Measurements from ENCODE around the gene C7orf57. TPM values are rescaled to one million over a fixed set of nuclear protein-coding genes. Genes with fewer than 3 reads are reported as not detected.

Gene C7orf57
- total RNA-seq, 1 donor from 2014 or later: not detected

DNA sequence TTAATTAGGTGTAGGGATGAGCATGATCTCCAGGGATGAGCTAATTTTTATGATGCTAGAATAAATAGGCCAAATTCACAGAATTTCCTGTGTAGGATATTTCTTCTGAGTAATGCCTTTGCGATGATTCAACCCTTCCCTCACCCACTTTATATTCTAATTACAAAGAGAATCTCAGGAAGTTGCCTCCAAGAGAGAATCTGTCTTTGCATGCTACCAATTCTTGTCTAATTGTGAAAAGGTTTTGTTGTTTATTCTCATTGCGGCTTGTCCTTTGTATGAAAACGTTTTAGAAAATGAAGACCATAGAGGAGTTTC is 6.3 kb downstream of the C7orf57 start:
- Mint-ChIP-seq H3K4me3 (no peak overlapping the region), H3K9me3 (no peaks in the 10 kb centered on the region), H3K27ac (no peak overlapping the region), H3K27me3 (peaks cover 2% of the 10 kb centered on the region), H3K4me1 (peaks cover 4% of the 10 kb centered on the region), H3K36me3 (ENCODE audit: low read depth) (no peaks in the 10 kb centered on the region)
- ATAC-seq (ENCODE audit: low read depth) (no peak), DNase-seq (no peak)
- TF ChIP-seq, protein P1, sequence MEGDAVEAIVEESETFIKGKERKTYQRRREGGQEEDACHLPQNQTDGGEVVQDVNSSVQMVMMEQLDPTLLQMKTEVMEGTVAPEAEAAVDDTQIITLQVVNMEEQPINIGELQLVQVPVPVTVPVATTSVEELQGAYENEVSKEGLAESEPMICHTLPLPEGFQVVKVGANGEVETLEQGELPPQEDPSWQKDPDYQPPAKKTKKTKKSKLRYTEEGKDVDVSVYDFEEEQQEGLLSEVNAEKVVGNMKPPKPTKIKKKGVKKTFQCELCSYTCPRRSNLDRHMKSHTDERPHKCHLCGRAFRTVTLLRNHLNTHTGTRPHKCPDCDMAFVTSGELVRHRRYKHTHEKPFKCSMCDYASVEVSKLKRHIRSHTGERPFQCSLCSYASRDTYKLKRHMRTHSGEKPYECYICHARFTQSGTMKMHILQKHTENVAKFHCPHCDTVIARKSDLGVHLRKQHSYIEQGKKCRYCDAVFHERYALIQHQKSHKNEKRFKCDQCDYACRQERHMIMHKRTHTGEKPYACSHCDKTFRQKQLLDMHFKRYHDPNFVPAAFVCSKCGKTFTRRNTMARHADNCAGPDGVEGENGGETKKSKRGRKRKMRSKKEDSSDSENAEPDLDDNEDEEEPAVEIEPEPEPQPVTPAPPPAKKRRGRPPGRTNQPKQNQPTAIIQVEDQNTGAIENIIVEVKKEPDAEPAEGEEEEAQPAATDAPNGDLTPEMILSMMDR (IDR thresholded peaks at IDR 0.05): no peak
- ChIA-PET POLR2A (no interaction called here), CTCF (no interaction called here)
- intact Hi-C loops (cut with micrococcal nuclease): no loop called here

- intact Hi-C loops (cut with micrococcal nuclease): no loop called here
These were observed 6.9 kb downstream of the C7orf57 start for GRCh38 chr7:48042216-48042615.

DNA sequence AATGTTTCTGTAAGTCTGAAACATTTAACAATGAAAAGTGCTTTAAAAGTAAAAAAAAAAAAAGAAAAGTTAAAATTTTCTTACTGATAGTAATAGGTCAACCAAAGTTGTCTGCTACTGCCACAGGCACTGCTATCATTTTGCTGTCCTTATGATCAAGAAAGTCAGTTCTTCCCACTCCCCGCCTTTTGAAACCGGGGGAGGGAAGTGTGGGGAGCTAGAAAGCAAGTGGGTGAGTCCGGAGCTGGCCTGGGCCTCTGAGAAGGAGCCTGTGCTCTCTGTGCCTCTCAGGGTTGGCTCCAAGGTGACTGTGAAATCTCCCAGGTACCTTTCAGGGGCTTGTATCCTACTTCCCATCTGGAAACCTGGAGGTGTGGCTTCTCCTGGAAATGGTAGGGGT is 7.3 kb downstream of the C7orf57 start:
- ATAC-seq (ENCODE audit: low read depth): no peak
- H3K4me1 Mint-ChIP-seq: peaks cover 4% of the 10 kb centered on the region
- intact Hi-C loops (cut with micrococcal nuclease): loop anchor here (1.0 kb wide), 1 partner anchor 26 kb away; no protein-coding TSS in a partner anchor
- no peak for DNase-seq
- no peaks in the 10 kb centered on the region for H3K36me3 Mint-ChIP-seq (ENCODE audit: low read depth)
- H3K9me3 Mint-ChIP-seq: no peaks in the 10 kb centered on the region
- CTCF ChIA-PET: no interaction called here
- peaks cover 2% of the 10 kb centered on the region for H3K27me3 Mint-ChIP-seq
- no peak overlapping the region for H3K4me3 Mint-ChIP-seq
- POLR2A ChIA-PET: interaction anchor here (0.7 kb wide), 1 partner anchor 22 kb away, joined by 3 read pairs; no protein-coding TSS in a partner anchor
- TF ChIP-seq, protein P1 (IDR thresholded peaks at IDR 0.05): no peak
- no peak overlapping the region for H3K27ac Mint-ChIP-seq

More at GRCh38 chr7:48042216-48042615, 6.9 kb downstream of the C7orf57 start:
- Mint-ChIP-seq H3K4me3 (no peak overlapping the region), H3K27ac (no peak overlapping the region), H3K36me3 (ENCODE audit: low read depth) (no peaks in the 10 kb centered on the region), H3K27me3 (peaks cover 2% of the 10 kb centered on the region), H3K9me3 (no peaks in the 10 kb centered on the region), H3K4me1 (peaks cover 4% of the 10 kb centered on the region)
- ChIA-PET POLR2A (no interaction called here), CTCF (no interaction called here)
- TF ChIP-seq, protein P1 (IDR thresholded peaks at IDR 0.05): no peak
- no peak for DNase-seq
- ATAC-seq (ENCODE audit: low read depth): no peak

- ATAC-seq (ENCODE audit: low read depth): no peak
- POLR2A ChIA-PET: no interaction called here
- no peaks in the 10 kb centered on the region for H3K9me3 Mint-ChIP-seq
- intact Hi-C loops (cut with micrococcal nuclease): no loop called here
- TF ChIP-seq, protein P1 (IDR thresholded peaks at IDR 0.05): no peak
- H3K36me3 Mint-ChIP-seq (ENCODE audit: low read depth): no peaks in the 10 kb centered on the region
- no peak for DNase-seq
- no peak overlapping the region for H3K4me3 Mint-ChIP-seq
- H3K4me1 Mint-ChIP-seq: peaks cover 4% of the 10 kb centered on the region
- H3K27ac Mint-ChIP-seq: no peak overlapping the region
- peaks cover 6% of the 10 kb centered on the region for H3K27me3 Mint-ChIP-seq
- CTCF ChIA-PET: interaction anchor here (0.6 kb wide), 1 partner anchor 58 kb away, joined by 3 read pairs; no protein-coding TSS in a partner anchor
These were observed 9.9 kb downstream of the C7orf57 start for GRCh38 chr7:48045195-48045765.

DNA sequence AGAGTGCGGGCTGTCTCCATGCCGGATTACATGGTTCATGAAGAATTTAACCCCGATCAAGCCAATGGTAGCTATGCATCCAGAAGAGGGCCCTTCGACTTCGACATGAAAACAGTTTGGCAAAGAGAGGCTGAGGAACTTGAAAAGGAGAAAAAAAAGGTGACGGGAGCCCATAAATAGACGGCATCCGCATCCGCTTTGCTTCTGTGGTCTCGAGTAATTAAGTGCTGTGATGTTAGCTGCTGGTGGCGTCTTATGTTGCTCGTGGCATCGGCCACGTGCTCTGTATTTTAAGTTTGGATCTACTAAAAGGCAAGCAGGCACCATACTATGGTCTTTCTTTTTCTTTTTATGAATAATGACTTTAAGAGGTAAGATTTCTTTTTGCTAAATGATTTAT is 11.1 kb downstream of the C7orf57 start:
- intact Hi-C loops (cut with micrococcal nuclease): no loop called here
- ATAC-seq (ENCODE audit: low read depth) (no peak), DNase-seq (no peak)
- Mint-ChIP-seq H3K4me1 (peaks cover 4% of the 10 kb centered on the region), H3K27ac (no peak overlapping the region), H3K4me3 (no peak overlapping the region), H3K27me3 (peaks cover 6% of the 10 kb centered on the region), H3K9me3 (no peaks in the 10 kb centered on the region), H3K36me3 (ENCODE audit: low read depth) (no peaks in the 10 kb centered on the region)
- CTCF ChIA-PET: interaction anchor here (0.8 kb wide), 1 partner anchor 55 kb away, joined by 3 read pairs; no protein-coding TSS in a partner anchor
- TF ChIP-seq, protein P1 (IDR thresholded peaks at IDR 0.05): no peak
- POLR2A ChIA-PET: no interaction called here

Measured in activated B cell treated with CpG ODN at 0.5 μM for 24 hours (primary cell).